K562 (cell line): ENCODE data around the gene SLMAP.

Experiments
- CTCF ChIP-seq, 3 experiments: IDR thresholded peaks in 2 of 3; conservative IDR thresholded peaks in 1 of 3; 2 replicates each; pipeline ENCODE4 v1.5.1; 2011 to 2012; ENCODE audit warnings: low read length in 3 of 3, mild to moderate bottlenecking in 3 of 3, control low read depth in 2 of 3, improper control_type of control experiment in 1 of 3, inconsistent platforms in 1 of 3, low read depth in 1 of 3, mixed read lengths in 1 of 3, moderate library complexity in 1 of 3; ENCODE audit not compliant: insufficient read depth in 2 of 3
- FOXA1 ChIP-seq: fragments of 450-650 bp; IDR thresholded peaks from 2 replicates; pipeline ENCODE4 v1.6.1; 2016; ENCODE audit warnings: mild to moderate bottlenecking, borderline replicate concordance
- FUS ChIP-seq: fragments of 200-400 bp; formaldehyde crosslinking; optimal IDR thresholded peaks from 2 replicates; pipeline ENCODE3; 2017; ENCODE audit warnings: low read depth, low read length
- PTBP1 ChIP-seq: fragments of 200-400 bp; formaldehyde crosslinking; IDR thresholded peaks from 2 replicates; pipeline ENCODE4 v1.6.1; 2017; ENCODE audit warnings: low read depth, low read length
- ZBTB33 ChIP-seq: sonication (generic); formaldehyde crosslinking; IDR thresholded peaks from 2 replicates; pipeline ENCODE4 v1.8.1; 2023; ENCODE audit warnings: mild to moderate bottlenecking, missing genetic modification reagents
- ZBTB40 ChIP-seq, 2 experiments: fragments of 450-650 bp in 1 of 2; sonication (generic) in 1 of 2; formaldehyde crosslinking in 1 of 2; IDR thresholded peaks; 2 replicates each; pipeline versions ENCODE4 v1.7.1 to v1.9.0; 2016 to 2022; ENCODE audit warnings: inconsistent platforms in 1 of 2, mild to moderate bottlenecking in 1 of 2, missing genetic modification reagents in 1 of 2

- no peak for TF ChIP-seq FUS
- no peak for TF ChIP-seq PTBP1
- TF ChIP-seq ZBTB40 (IDR thresholded peaks at IDR 0.05), result no peak
- no peak for TF ChIP-seq ZBTB40 (CRISPR knock-in tag; IDR thresholded peaks at IDR 0.05)
- no peak for TF ChIP-seq FOXA1
- TF ChIP-seq CTCF (IDR thresholded peaks at IDR 0.05 in 2 of 3, conservative IDR thresholded peaks at IDR 0.05 in 1 of 3; ENCODE audit: insufficient read depth in 2 of 3, low read depth in 1 of 3, low read length in 3 of 3), result no peak
- TF ChIP-seq ZBTB33 (CRISPR knock-in tag), result no peak
Observed at GRCh38 chr3:57810048-57810447, 53.9 kb downstream of the SLMAP start.
